OCI-LY1 (cell line): ENCODE measurements around the gene RASIP1.

Experiments used
- H2AFZ ChIP-seq: fragments of 200-600 bp; sonication (generic), shearing (Covaris generic); 2 replicates; pipeline ENCODE4 v1.6.0; 2014; ENCODE audit warnings: antibody characterized with exemption, mild to moderate bottlenecking, low read length
- H3F3A ChIP-seq: fragments of 200-600 bp; sonication (generic), shearing (Covaris generic); 2 replicates; pipeline ENCODE4 v1.6.0; 2014; ENCODE audit warnings: mild to moderate bottlenecking, antibody characterized with exemption, low read length, moderate library complexity; ENCODE audit not compliant: insufficient read depth
- H3K27ac ChIP-seq: fragments of 200-600 bp; sonication (generic); 2 replicates; pipeline ENCODE4 v1.5.1; 2014; ENCODE audit warnings: low read length, mixed run types, mild to moderate bottlenecking, low read depth; ENCODE audit not compliant: poor library complexity, severe bottlenecking
- H3K27me3 ChIP-seq: fragments of 200-600 bp; sonication (generic); 2 replicates; pipeline ENCODE4 v1.6.0; 2014; ENCODE audit warnings: antibody characterized with exemption, mild to moderate bottlenecking, low read length, moderate library complexity; ENCODE audit not compliant: insufficient read depth
- H3K36me3 ChIP-seq: fragments of 200-600 bp; sonication (generic); 2 replicates; pipeline ENCODE4 v1.6.1; 2014; ENCODE audit warnings: mild to moderate bottlenecking, antibody characterized with exemption, low read length, moderate library complexity, mixed read lengths; ENCODE audit not compliant: insufficient read depth
- H3K4me1 ChIP-seq: fragments of 200-600 bp; sonication (generic); 2 replicates; pipeline ENCODE4 v1.5.1; 2014; ENCODE audit warnings: mild to moderate bottlenecking, low read length, moderate library complexity; ENCODE audit not compliant: insufficient read depth, severe bottlenecking
- H3K4me2 ChIP-seq: fragments of 200-600 bp; sonication (generic), shearing (Covaris generic); 2 replicates; pipeline ENCODE4 v1.6.1; 2014; ENCODE audit warnings: low read length
- H3K4me3 ChIP-seq: fragments of 200-600 bp; sonication (generic); 2 replicates; pipeline ENCODE4 v1.5.1; 2014; ENCODE audit warnings: low read length, low read depth, mild to moderate bottlenecking, mixed read lengths; ENCODE audit not compliant: poor library complexity, severe bottlenecking
- H3K79me2 ChIP-seq: fragments of 200-600 bp; shearing (Covaris generic); 2 replicates; pipeline ENCODE4 v1.6.1; 2016; ENCODE audit warnings: mixed run types, low read length, mixed read lengths; ENCODE audit not compliant: insufficient read depth
- H3K9ac ChIP-seq: fragments of 200-600 bp; sonication (generic), shearing (Covaris generic); 2 replicates; pipeline ENCODE4 v1.6.1; 2014; ENCODE audit warnings: mild to moderate bottlenecking, low read length, mixed read lengths
- H3K9me2 ChIP-seq: fragments of 200-600 bp; sonication (generic), shearing (Covaris generic); 2 replicates; pipeline ENCODE4 v1.6.1; 2014; ENCODE audit warnings: low read depth, mild to moderate bottlenecking, low read length, mixed read lengths
- H3K9me3 ChIP-seq: fragments of 200-600 bp; shearing (Covaris generic); 2 replicates; pipeline ENCODE4 v1.6.1; 2014; ENCODE audit warnings: low read length, mixed read lengths
- H4K20me1 ChIP-seq: fragments of 200-600 bp; sonication (generic), shearing (Covaris generic); 2 replicates; pipeline ENCODE4 v1.6.0; 2016; ENCODE audit warnings: mild to moderate bottlenecking, low read length; ENCODE audit not compliant: insufficient read depth
- EZH2 ChIP-seq: fragments of 200-600 bp; sonication (generic), shearing (Covaris generic); IDR thresholded peaks from 2 replicates; pipeline ENCODE4 v1.8.0; 2017; ENCODE audit warnings: borderline replicate concordance, mixed run types, mild to moderate bottlenecking, antibody characterized with exemption, low read length, moderate library complexity, mixed read lengths
- TF ChIP-seq, protein P1 (sequence below): fragments of 200-600 bp; sonication (generic), shearing (Covaris generic); IDR thresholded peaks from 2 replicates; pipeline ENCODE4 v1.5.1; 2017; ENCODE audit warnings: mild to moderate bottlenecking, antibody characterized with exemption, low read length, moderate library complexity, mixed read lengths

The RASIP1 gene

DNA sequence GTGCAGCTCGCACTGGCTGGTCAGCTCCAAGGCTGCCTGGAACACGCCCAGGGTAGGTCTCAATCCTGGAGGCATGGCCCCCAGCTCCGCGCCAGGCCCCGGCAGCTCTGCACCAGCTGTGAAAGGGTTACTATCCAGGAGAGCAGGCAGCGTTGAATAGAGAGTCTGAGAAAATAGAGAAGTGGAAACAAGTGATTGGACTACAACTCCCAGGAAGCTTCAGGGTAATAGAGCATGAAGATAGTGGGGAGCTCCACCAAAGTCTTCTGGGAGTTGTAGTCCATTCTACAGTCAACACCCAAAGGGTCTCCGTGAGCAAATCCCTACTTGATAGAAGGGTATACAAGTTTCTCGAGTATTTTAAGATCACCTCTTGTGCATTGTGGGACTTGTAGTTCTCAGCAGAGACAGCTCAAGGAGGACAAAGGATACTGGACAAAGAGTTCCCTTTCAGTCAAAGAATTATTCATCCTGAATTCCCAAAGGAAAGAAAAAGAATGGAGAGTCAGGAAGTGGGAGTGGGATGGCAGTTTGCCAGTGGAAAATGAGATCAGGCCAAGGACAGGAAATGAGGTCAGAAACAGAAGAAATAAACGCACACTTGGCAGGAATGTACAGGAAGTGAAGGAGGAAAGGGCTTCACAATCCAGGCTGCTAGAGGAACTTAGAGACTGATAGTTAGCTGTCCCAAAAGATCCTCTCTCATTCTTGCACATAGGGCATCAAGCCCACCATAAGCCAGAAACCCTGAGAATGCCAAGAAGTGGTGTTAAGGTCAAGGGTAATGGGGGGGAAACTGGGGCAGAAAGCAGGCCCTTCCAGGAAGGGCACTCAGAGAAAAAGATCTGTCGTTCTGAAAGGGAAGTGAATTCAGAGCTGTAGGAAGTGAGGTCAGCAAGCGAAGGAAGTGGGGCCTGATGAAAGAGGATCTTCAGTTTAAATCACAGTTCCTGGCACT lies 15.3 kb downstream of the RASIP1 start:
- Histone ChIP-seq H3K4me3 (no peak overlapping the region), H3K4me2 (peak overlapping the region; percentile 7; the same call in 1 of the 2 replicates)

GRCh38 chr19:48722196-48722708 lies 18.2 kb downstream of the RASIP1 start:
- no peak overlapping the region for H3K4me2 ChIP-seq
- H3K27me3 ChIP-seq = no peaks in the 10 kb centered on the region
- no peak overlapping the region for H3K4me3 ChIP-seq
- H3K4me1 ChIP-seq = peaks cover 26% of the 10 kb centered on the region
- H3F3A ChIP-seq = no peaks in the 10 kb centered on the region
- no peak overlapping the region for H3K27ac ChIP-seq
- TF ChIP-seq EZH2 = no peak
- TF ChIP-seq, protein P1, sequence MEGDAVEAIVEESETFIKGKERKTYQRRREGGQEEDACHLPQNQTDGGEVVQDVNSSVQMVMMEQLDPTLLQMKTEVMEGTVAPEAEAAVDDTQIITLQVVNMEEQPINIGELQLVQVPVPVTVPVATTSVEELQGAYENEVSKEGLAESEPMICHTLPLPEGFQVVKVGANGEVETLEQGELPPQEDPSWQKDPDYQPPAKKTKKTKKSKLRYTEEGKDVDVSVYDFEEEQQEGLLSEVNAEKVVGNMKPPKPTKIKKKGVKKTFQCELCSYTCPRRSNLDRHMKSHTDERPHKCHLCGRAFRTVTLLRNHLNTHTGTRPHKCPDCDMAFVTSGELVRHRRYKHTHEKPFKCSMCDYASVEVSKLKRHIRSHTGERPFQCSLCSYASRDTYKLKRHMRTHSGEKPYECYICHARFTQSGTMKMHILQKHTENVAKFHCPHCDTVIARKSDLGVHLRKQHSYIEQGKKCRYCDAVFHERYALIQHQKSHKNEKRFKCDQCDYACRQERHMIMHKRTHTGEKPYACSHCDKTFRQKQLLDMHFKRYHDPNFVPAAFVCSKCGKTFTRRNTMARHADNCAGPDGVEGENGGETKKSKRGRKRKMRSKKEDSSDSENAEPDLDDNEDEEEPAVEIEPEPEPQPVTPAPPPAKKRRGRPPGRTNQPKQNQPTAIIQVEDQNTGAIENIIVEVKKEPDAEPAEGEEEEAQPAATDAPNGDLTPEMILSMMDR = no peak
- no peaks in the 10 kb centered on the region for H3K79me2 ChIP-seq
- H3K9me3 ChIP-seq = peaks cover 8% of the 10 kb centered on the region
- H3K9me2 ChIP-seq = no peaks in the 10 kb centered on the region
- no peak overlapping the region for H2AFZ ChIP-seq
- no peaks in the 10 kb centered on the region for H4K20me1 ChIP-seq
- peaks cover 9% of the 10 kb centered on the region; the same call in 1 of the 2 replicates for H3K36me3 ChIP-seq
- H3K9ac ChIP-seq = no peak overlapping the region

More for the DNA sequence above, 15.3 kb downstream of the RASIP1 start:
- H3K9me3 ChIP-seq = peaks cover 8% of the 10 kb centered on the region
- peaks cover 22% of the 10 kb centered on the region for H3K4me1 ChIP-seq
- TF ChIP-seq, protein P1 = no peak
- TF ChIP-seq EZH2 = no peak
- H4K20me1 ChIP-seq = no peaks in the 10 kb centered on the region
- no peak overlapping the region for H3K27ac ChIP-seq
- H2AFZ ChIP-seq = no peak overlapping the region
- H3F3A ChIP-seq = no peaks in the 10 kb centered on the region
- H3K36me3 ChIP-seq = peaks cover 9% of the 10 kb centered on the region; the same call in 1 of the 2 replicates
- no peaks in the 10 kb centered on the region for H3K9me2 ChIP-seq
- no peaks in the 10 kb centered on the region for H3K27me3 ChIP-seq
- no peak overlapping the region for H3K9ac ChIP-seq
- no peaks in the 10 kb centered on the region for H3K79me2 ChIP-seq

- H3K36me3 ChIP-seq = no peaks in the 10 kb centered on the region
- H4K20me1 ChIP-seq = no peaks in the 10 kb centered on the region
- H3K9me3 ChIP-seq = no peaks in the 10 kb centered on the region
- H3K9me2 ChIP-seq = no peaks in the 10 kb centered on the region
- peak overlapping the region; percentile 58 for H3K27ac ChIP-seq
- peak overlapping the region; percentile 62 for H3K4me2 ChIP-seq
- no peaks in the 10 kb centered on the region for H3F3A ChIP-seq
- no peaks in the 10 kb centered on the region for H3K79me2 ChIP-seq
- H3K27me3 ChIP-seq = no peaks in the 10 kb centered on the region
- TF ChIP-seq, protein P1 = no peak
- TF ChIP-seq EZH2 = no peak
- peak overlapping the region; percentile 67 for H3K9ac ChIP-seq
- H3K4me1 ChIP-seq = peaks cover 24% of the 10 kb centered on the region
- peak overlapping the region; percentile 63 for H3K4me3 ChIP-seq
- no peak overlapping the region for H2AFZ ChIP-seq
These were observed 19.7 kb downstream of the RASIP1 start for GRCh38 chr19:48720613-48721296.
